HepG2 (cell line): ENCODE measurements around the gene CRYAB. TPM values are rescaled to one million over a fixed set of nuclear protein-coding genes. Genes with fewer than 3 reads are reported as not detected.

Experiments
- ATAC-seq: fragments of 200-7000 bp; cut with Tn5 transposase; 3 replicates; pipeline ENCODE4 v1.9.1; 2020; ENCODE audit warnings: mild to moderate bottlenecking, moderate library complexity
- BruUV-seq: library from RNA; stranded (reverse); fragments of 400-500 nt; replicated peaks from 2 replicates; lab custom pipeline; 2021; lab: Mats Ljungman, UMichigan
- CTCF ChIA-PET: fragments of 300-600 bp; formaldehyde crosslinking; extraction: SDS; loops from one replicate; lab custom pipeline; 2021; ENCODE audit warnings: low total read pairs, inconsistent platforms, low intra/inter-chr PET ratio; lab: Yijun Ruan, JAX
- POLR2A ChIA-PET: fragments of 350-600 bp; sonication (Branson Sonifier 250); formaldehyde crosslinking; loops from one replicate; lab custom pipeline; 2020; ENCODE audit warnings: antibody characterized with exemption, inconsistent platforms; lab: Yijun Ruan, JAX
- DNase-seq: peaks from one replicate; pipeline ENCODE4 v3.0.0-alpha.2; 2015; ENCODE audit warnings: low spot score
- FAIRE-seq: peaks from 3 replicates; lab custom pipeline; 2011; peaks lifted over from hg19 to GRCh38; lab: Jason Lieb, UNC
- H2AFZ ChIP-seq: one replicate; pipeline ENCODE4 v1.6.1; 2011; ENCODE audit warnings: low read length, inconsistent platforms
- H3K27ac ChIP-seq: fragments of 300-600 bp; 3 replicates; pipeline ENCODE4 v1.8.0; 2011; ENCODE audit warnings: mixed run types, mild to moderate bottlenecking, mixed read lengths, low read length, inconsistent platforms; ENCODE audit not compliant: insufficient read depth; ENCODE audit errors: extremely low read length
- H3K27me3 ChIP-seq, 2 experiments: fragments of 200-600 bp in 1 of 2; 2 replicates in 1 of 2; 3 replicates in 1 of 2; pipeline versions ENCODE4 v1.6.0 to v1.8.0; 2011; ENCODE audit warnings: low read length in 2 of 2, mild to moderate bottlenecking in 2 of 2, moderate library complexity in 2 of 2, inconsistent platforms in 1 of 2; ENCODE audit not compliant: insufficient read depth in 2 of 2, control insufficient read depth in 1 of 2
- H3K36me3 ChIP-seq, 2 experiments: fragments of 200-600 bp in 1 of 2; replicated peaks in 1 of 2; 2 replicates in 1 of 2; 3 replicates in 1 of 2; pipeline versions ENCODE4 v1.5.1 to v1.8.0; 2011; ENCODE audit warnings: low read length in 2 of 2, inconsistent platforms in 1 of 2; ENCODE audit not compliant: insufficient read depth in 2 of 2, control insufficient read depth in 1 of 2
- H3K4me1 ChIP-seq: 2 replicates; pipeline ENCODE4 v1.5.1; 2012; ENCODE audit warnings: low read length, inconsistent platforms; ENCODE audit not compliant: insufficient read depth
- H3K4me2 ChIP-seq: 2 replicates; pipeline ENCODE4 v1.6.0; 2011; ENCODE audit warnings: low read depth, low read length, inconsistent platforms
- H3K4me3 ChIP-seq, 3 experiments: fragments of 200-600 bp in 1 of 3; sonication (generic), shearing (Covaris generic) in 1 of 3; replicated peaks in 1 of 3; 2 replicates each; pipeline ENCODE4 v1.5.1; 2011 to 2016; ENCODE audit warnings: low read length in 3 of 3, inconsistent platforms in 2 of 3, low read depth in 2 of 3, mild to moderate bottlenecking in 2 of 3, control low read depth in 1 of 3, mixed read lengths in 1 of 3; ENCODE audit not compliant: insufficient read depth in 1 of 3
- H3K79me2 ChIP-seq: one replicate; pipeline ENCODE4 v1.6.1; 2011; ENCODE audit warnings: low read length, inconsistent platforms; ENCODE audit not compliant: insufficient read depth
- H3K9ac ChIP-seq: 2 replicates; pipeline ENCODE4 v1.6.0; 2011; ENCODE audit warnings: mild to moderate bottlenecking, low read depth, low read length, inconsistent platforms; ENCODE audit not compliant: insufficient read depth
- H3K9me3 ChIP-seq: 2 replicates; pipeline ENCODE4 v1.5.1; 2012; ENCODE audit warnings: mild to moderate bottlenecking, low read length
- H4K20me1 ChIP-seq: 2 replicates; pipeline ENCODE4 v1.6.0; 2011; ENCODE audit warnings: inconsistent platforms, mild to moderate bottlenecking, low read length, moderate library complexity; ENCODE audit not compliant: insufficient read depth
- BCL3 ChIP-seq: sonication (generic); formaldehyde crosslinking; IDR thresholded peaks from 2 replicates; pipeline ENCODE4 v1.5.1; 2020; ENCODE audit warnings: mild to moderate bottlenecking, missing genetic modification reagents, moderate library complexity
- MAFK ChIP-seq, 2 experiments: IDR thresholded peaks in 1 of 2; conservative IDR thresholded peaks in 1 of 2; 2 replicates each; pipeline ENCODE4 v1.6.1; 2011; ENCODE audit warnings: improper control_type of control experiment in 2 of 2, low read length in 2 of 2
- PHB2 ChIP-seq: fragments of 450-650 bp; IDR thresholded peaks from 2 replicates; pipeline ENCODE4 v1.6.1; 2018; ENCODE audit not compliant: partially characterized antibody
- RAD21 ChIP-seq: fragments of 450-650 bp; formaldehyde crosslinking; IDR thresholded peaks from 2 replicates; pipeline ENCODE4 v1.5.0; 2020; ENCODE audit warnings: mild to moderate bottlenecking
- REXO4 ChIP-seq: sonication (generic); formaldehyde crosslinking; IDR thresholded peaks from 2 replicates; pipeline ENCODE4 v1.8.0; 2022; ENCODE audit warnings: missing genetic modification reagents, mild to moderate bottlenecking, borderline replicate concordance
- SPEN ChIP-seq: sonication (generic); formaldehyde crosslinking; IDR thresholded peaks from 2 replicates; pipeline ENCODE4 v1.5.1; 2020; ENCODE audit warnings: low read depth, mild to moderate bottlenecking, missing genetic modification reagents
- ZC3H4 ChIP-seq: sonication (generic); formaldehyde crosslinking; IDR thresholded peaks from 2 replicates; pipeline ENCODE4 v1.4.0; 2020; ENCODE audit warnings: missing genetic modification reagents, borderline replicate concordance
- ZNF101 ChIP-seq: sonication (generic); formaldehyde crosslinking; IDR thresholded peaks from 2 replicates; pipeline ENCODE4 v1.4.0; 2020; ENCODE audit warnings: mild to moderate bottlenecking, low read depth, missing genetic modification reagents, borderline replicate concordance
- ZNF225 ChIP-seq: sonication (generic); formaldehyde crosslinking; IDR thresholded peaks from 2 replicates; pipeline ENCODE4 v1.4.0; 2020; ENCODE audit warnings: mild to moderate bottlenecking, missing genetic modification reagents
- ZNF44 ChIP-seq: sonication (generic); formaldehyde crosslinking; IDR thresholded peaks from 2 replicates; pipeline ENCODE4 v1.5.1; 2020; ENCODE audit warnings: mild to moderate bottlenecking, missing genetic modification reagents
- ZNF687 ChIP-seq: sonication (generic); formaldehyde crosslinking; IDR thresholded peaks from 2 replicates; pipeline ENCODE4 v1.5.1; 2020; ENCODE audit warnings: mild to moderate bottlenecking, missing genetic modification reagents, moderate library complexity
- ZNF746 ChIP-seq: sonication (generic); formaldehyde crosslinking; IDR thresholded peaks from 2 replicates; pipeline ENCODE4 v1.8.0; 2022; ENCODE audit warnings: mild to moderate bottlenecking, missing genetic modification reagents
- WGBS: methylation state at CpG from one replicate; pipeline ENCODE4 v1.1.6; 2017; ENCODE audit warnings: low lambda C conversion rate; 5-methylcytosine and 5-hydroxymethylcytosine counted together
- in situ Hi-C: cut with HindIII; loops from 2 replicates; pipeline ENCODE4 v1.10.0; 2017; ENCODE audit warnings: low pct_unique_long_range_greater_than_20kb; ENCODE audit not compliant: extremely low pct_ligation_motif_present
- intact Hi-C: fragments of 100-400 bp; cut with micrococcal nuclease; formaldehyde crosslinking; loops from one replicate; pipeline ENCODE4 v1.10.0; 2022; ENCODE audit not compliant: unreplicated experiment
- polyA plus RNA-seq, 8 experiments: library from polyadenylated mRNA; depleted of rRNA in 3 of 8; stranded (reverse) in 7 of 8; unstranded in 1 of 8; fragments of >200 nt; fragmentation: Illumina TruSeq in 4 of 8; extraction: Trizol in 4 of 8; gene quantifications; 2 replicates each; pipeline versions ENCODE4 v1.2.1 to v1.2.3, GENCODE V29; 2011 to 2016; ENCODE audit warnings: low read depth in 4 of 8, missing spikeins in 1 of 8, mixed read lengths in 1 of 8; ENCODE audit not compliant: insufficient read depth in 1 of 8
- total RNA-seq, 5 experiments: library from RNA; depleted of rRNA; stranded (reverse); fragments of >200 nt; fragmentation: Illumina TruSeq; extraction: Trizol; gene quantifications; 2 replicates each; pipeline ENCODE4 v1.2.3, GENCODE V29; 2016; ENCODE audit warnings: low read depth in 1 of 5
- TF ChIP-seq, protein P1 (sequence below): sonication (generic); formaldehyde crosslinking; IDR thresholded peaks from 2 replicates; pipeline ENCODE4 v1.4.0; 2020; ENCODE audit warnings: missing genetic modification reagents
- TF ChIP-seq, protein P2 (sequence below): sonication (generic); formaldehyde crosslinking; IDR thresholded peaks from 2 replicates; pipeline ENCODE4 v1.8.1; 2023; ENCODE audit warnings: missing genetic modification reagents, mild to moderate bottlenecking, borderline replicate concordance

The CRYAB gene
- total and polyA plus RNA-seq, 2 of the 13 experiments (the other 11 are each of a cell fraction or from before 2014, with no cell fraction given), result 0.55 to 1.1 TPM

GRCh38 chr11:111882202-111882601, 29.4 kb downstream of the CRYAB start:
- Histone ChIP-seq H4K20me1 (no peaks in the 10 kb centered on the region), H2AFZ (no peak overlapping the region), H3K4me2 (no peak overlapping the region), H3K27ac (no peak overlapping the region), H3K4me3 (no peak overlapping the region), H3K9me3 (no peaks in the 10 kb centered on the region), H3K9ac (no peak overlapping the region), H3K27me3 (no peaks in the 10 kb centered on the region; a peak in 1 of 5 replicates), H3K4me1 (peaks cover 11% of the 10 kb centered on the region), H3K79me2 (no peaks in the 10 kb centered on the region), H3K36me3 (no peaks in the 10 kb centered on the region)
- TF ChIP-seq ZNF746 (CRISPR knock-in tag), result no peak
- TF ChIP-seq ZNF44, result no peak
- TF ChIP-seq ZC3H4, result no peak
- TF ChIP-seq ZNF225, result no peak
- TF ChIP-seq, protein P1, sequence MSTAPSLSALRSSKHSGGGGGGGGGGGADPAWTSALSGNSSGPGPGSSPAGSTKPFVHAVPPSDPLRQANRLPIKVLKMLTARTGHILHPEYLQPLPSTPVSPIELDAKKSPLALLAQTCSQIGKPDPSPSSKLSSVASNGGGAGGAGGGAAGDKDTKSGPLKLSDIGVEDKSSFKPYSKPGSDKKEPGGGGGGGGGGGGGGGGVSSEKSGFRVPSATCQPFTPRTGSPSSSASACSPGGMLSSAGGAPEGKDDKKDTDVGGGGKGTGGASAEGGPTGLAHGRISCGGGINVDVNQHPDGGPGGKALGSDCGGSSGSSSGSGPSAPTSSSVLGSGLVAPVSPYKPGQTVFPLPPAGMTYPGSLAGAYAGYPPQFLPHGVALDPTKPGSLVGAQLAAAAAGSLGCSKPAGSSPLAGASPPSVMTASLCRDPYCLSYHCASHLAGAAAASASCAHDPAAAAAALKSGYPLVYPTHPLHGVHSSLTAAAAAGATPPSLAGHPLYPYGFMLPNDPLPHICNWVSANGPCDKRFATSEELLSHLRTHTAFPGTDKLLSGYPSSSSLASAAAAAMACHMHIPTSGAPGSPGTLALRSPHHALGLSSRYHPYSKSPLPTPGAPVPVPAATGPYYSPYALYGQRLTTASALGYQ (CRISPR knock-in tag), result no peak
- no peak for TF ChIP-seq ZNF101 (CRISPR knock-in tag)
- TF ChIP-seq, protein P2, sequence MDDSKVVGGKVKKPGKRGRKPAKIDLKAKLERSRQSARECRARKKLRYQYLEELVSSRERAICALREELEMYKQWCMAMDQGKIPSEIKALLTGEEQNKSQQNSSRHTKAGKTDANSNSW (CRISPR knock-in tag), result no peak
- no peak for TF ChIP-seq RAD21 (CRISPR knock-in tag)
- TF ChIP-seq REXO4, result no peak
- no peak for TF ChIP-seq MAFK (conservative IDR thresholded peaks at IDR 0.05 in 1 of 2, IDR thresholded peaks at IDR 0.05 in 1 of 2; ENCODE audit: low read length in 2 of 2)
- no peak for TF ChIP-seq SPEN
- no peak for TF ChIP-seq ZNF687
- TF ChIP-seq PHB2, result no peak
- TF ChIP-seq BCL3, result no peak
- intact Hi-C loops (no loop called here), in situ Hi-C loops (no loop called here)
- DNase-seq (no peak), ATAC-seq (no peak), FAIRE-seq (no peak)
- BruUV-seq, result no TSS peak
- POLR2A ChIA-PET, result interaction anchor here (0.7 to 1.3 kb wide), 2 partner anchors 45 to 54 kb away, joined by 3 to 4 read pairs; no protein-coding TSS in a partner anchor
- 86% methylated on average over 5 of the region's 5 CpGs for WGBS
- CTCF ChIA-PET, result no interaction called here
